Cardiac fibroblast (primary cell): Measurements from ENCODE around the gene PEX12.
A peak's percentile ranks its signal among the peaks of the same experiment; 100 is the strongest.
"Not testable (repeated sequence)": the region's sequence is repeated elsewhere in the genome, so short reads cannot be mapped to it uniquely, and the experiment has no call there.

Source experiments
- DNase-seq, 2 donors: peaks; one replicate each; pipeline versions ENCODE4 v3.0.0 to v3.0.0-alpha.2; 2010; ENCODE audit warnings: low read depth in 2 of 2
- H3K4me3 ChIP-seq, 2 donors: replicated peaks in 1 of 2; 1 replicate in 1 of 2; 2 replicates in 1 of 2; pipeline ENCODE4 v1.5.1; 2011; ENCODE audit warnings: low read depth in 2 of 2, low read length in 2 of 2, mild to moderate bottlenecking in 2 of 2, moderate library complexity in 1 of 2
- TF ChIP-seq, protein P1 (sequence below): IDR thresholded peaks from one replicate; pipeline ENCODE4 v1.5.1; 2011; ENCODE audit warnings: low read depth, mild to moderate bottlenecking, low read length, inconsistent platforms

Gene PEX12

GRCh38 chr17:35578929-35579432, 610 bp upstream of the PEX12 start:
- DNase-seq, result no peak
- TF ChIP-seq, protein P1, sequence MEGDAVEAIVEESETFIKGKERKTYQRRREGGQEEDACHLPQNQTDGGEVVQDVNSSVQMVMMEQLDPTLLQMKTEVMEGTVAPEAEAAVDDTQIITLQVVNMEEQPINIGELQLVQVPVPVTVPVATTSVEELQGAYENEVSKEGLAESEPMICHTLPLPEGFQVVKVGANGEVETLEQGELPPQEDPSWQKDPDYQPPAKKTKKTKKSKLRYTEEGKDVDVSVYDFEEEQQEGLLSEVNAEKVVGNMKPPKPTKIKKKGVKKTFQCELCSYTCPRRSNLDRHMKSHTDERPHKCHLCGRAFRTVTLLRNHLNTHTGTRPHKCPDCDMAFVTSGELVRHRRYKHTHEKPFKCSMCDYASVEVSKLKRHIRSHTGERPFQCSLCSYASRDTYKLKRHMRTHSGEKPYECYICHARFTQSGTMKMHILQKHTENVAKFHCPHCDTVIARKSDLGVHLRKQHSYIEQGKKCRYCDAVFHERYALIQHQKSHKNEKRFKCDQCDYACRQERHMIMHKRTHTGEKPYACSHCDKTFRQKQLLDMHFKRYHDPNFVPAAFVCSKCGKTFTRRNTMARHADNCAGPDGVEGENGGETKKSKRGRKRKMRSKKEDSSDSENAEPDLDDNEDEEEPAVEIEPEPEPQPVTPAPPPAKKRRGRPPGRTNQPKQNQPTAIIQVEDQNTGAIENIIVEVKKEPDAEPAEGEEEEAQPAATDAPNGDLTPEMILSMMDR, result no peak
- peak overlapping the region; percentile 68 to 82 for H3K4me3 ChIP-seq

GRCh38 chr17:35577830-35578196, 558 bp downstream of the PEX12 start:
- TF ChIP-seq, protein P1, result no peak
- DNase-seq, result peak; percentile 11 to 29
- H3K4me3 ChIP-seq, result peak overlapping the region; percentile 68 to 82

DNA sequence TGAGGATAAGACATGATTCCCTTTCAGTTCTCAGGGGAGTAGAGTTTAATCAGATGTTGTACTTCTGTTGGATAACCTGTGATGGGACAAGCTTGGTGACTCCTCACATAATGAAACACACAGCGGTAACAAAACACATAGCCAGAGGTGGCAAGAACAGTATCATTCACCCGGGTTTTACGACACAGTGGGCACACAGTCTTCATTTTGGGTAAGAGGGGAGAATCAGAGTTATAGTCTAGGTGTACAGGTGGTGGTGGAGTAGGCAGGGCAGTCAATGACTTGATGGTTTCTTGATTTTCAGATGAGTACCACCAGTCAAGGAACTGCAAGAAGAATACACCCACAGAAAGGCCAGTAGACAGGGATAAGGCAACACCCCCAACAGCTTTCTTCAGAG, 2.6 kb downstream of the PEX12 start:
- no peak overlapping the region for H3K4me3 ChIP-seq
- DNase-seq, result no peak
- TF ChIP-seq, protein P1, result no peak

DNA sequence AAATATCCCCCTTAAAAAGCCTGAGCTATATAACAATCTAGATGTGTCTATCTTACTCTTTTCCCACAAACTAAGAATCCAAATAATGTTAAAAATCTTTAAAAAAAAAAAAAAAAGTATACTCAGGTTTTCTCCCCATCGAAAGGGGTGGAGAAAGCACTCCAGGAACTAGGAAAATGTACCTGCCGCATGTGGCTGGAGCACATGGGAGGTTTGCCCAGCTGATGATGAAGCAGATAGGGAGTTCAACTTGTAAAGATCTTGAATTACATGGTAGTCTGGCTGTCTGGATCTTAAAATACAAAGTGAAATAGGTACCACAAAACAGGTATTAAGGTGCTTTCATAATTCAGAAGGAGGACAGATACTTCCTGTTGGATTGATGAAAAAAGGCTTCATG, 9.0 kb downstream of the PEX12 start:
- H3K4me3 ChIP-seq, result no peak overlapping the region
- no peak for DNase-seq
- TF ChIP-seq, protein P1, result no peak

DNA sequence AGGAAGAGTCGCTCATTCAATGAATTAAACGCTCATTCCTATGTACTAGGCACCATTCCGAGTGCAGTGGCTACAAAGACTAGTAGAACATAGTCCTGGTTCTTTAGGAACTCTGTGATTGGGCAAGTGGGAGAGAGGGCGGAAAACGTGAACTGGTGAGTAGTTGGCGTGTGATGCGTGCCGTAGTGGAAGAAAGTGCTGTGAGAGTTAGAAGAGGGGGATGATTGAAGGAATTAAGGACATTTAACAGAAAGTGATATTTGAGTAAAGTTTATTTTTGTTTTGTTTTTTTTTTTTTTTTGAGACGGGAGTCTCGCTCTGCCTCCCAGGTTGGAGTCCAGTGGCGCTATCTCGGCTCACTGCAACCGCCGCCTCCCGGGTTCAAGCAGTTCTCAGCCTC, 9.8 kb downstream of the PEX12 start:
- peak overlapping the region; percentile 83 to 95 for H3K4me3 ChIP-seq
- TF ChIP-seq, protein P1, result no peak
- peak; percentile 51 to 70 for DNase-seq

GRCh38 chr17:35566968-35567367, 11.4 kb downstream of the PEX12 start:
- DNase-seq, result no peak
- H3K4me3 ChIP-seq, result no peak overlapping the region
- TF ChIP-seq, protein P1, result no peak

DNA sequence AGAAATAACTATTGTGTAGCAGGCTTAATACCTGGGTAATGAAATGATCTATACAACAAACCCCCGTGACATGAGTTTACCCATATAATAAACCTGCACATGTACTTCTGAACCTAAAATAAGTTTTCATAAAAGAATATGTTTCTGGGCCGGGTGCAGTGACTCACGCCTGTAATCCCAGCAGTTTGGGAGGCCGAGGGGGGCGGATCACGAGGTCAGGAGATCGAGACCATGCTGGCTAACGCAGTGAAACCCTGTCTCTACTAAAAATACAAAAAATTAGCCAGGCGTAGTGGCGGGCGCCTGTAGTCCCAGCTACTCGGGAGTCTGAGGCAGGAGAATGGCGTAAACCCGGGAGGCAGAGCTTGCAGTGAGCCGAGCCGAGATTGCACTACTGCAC, 15.2 kb downstream of the PEX12 start:
- DNase-seq, H3K4me3 ChIP-seq: not testable (repeated sequence)
